B cell (primary cell): Measurements from ENCODE around the gene COQ7.

ENCODE experiments used
- CTCF ChIP-seq: fragments of 200-600 bp; IDR thresholded peaks from one replicate; pipeline ENCODE4 v1.8.0; 2022; ENCODE audit warnings: antibody characterized with exemption, mild to moderate bottlenecking
- EZH2 ChIP-seq: IDR thresholded peaks from 2 replicates; pipeline ENCODE4 v1.6.1; 2012; ENCODE audit warnings: borderline replicate concordance, low read depth, mild to moderate bottlenecking, moderate library complexity, low read length; ENCODE audit not compliant: insufficient read depth, poor library complexity, severe bottlenecking

GRCh38 chr16:19089410-19089955 lies 22.1 kb downstream of the COQ7 start:
- no peak for TF ChIP-seq CTCF
- TF ChIP-seq EZH2: no peak
